Keratinocyte (primary cell): Measurements from ENCODE around the gene MRGPRF. TPM values are rescaled to one million over a fixed set of nuclear protein-coding genes. Genes with fewer than 3 reads are reported as not detected.

ENCODE experiments used
- DNase-seq: peaks from one replicate; pipeline ENCODE4 v3.0.0-alpha.2; 2011; ENCODE audit warnings: low read depth, missing footprints, low spot score
- FAIRE-seq: peaks from 2 replicates; lab custom pipeline; 2011; peaks lifted over from hg19 to GRCh38; lab: Jason Lieb, UNC
- H2AFZ ChIP-seq: 2 replicates; pipeline ENCODE4 v1.6.0; 2012; ENCODE audit warnings: low read length, control low read depth, inconsistent platforms; ENCODE audit not compliant: control insufficient read depth
- H3K27ac ChIP-seq: 2 replicates; pipeline ENCODE4 v1.5.1; 2011; ENCODE audit warnings: low read length; ENCODE audit not compliant: control insufficient read depth, insufficient read depth
- H3K27me3 ChIP-seq: 3 replicates; pipeline ENCODE4 v1.6.0; 2011; ENCODE audit warnings: low read length; ENCODE audit not compliant: control insufficient read depth, insufficient read depth; ENCODE audit errors: extremely low read depth
- H3K36me3 ChIP-seq, 2 experiments: 2 replicates in 1 of 2; 3 replicates in 1 of 2; pipeline ENCODE4 v1.5.1; 2011; ENCODE audit warnings: low read length in 2 of 2, mild to moderate bottlenecking in 1 of 2; ENCODE audit not compliant: control insufficient read depth in 2 of 2, insufficient read depth in 2 of 2; ENCODE audit errors: extremely low read depth in 1 of 2
- H3K4me1 ChIP-seq: 3 replicates; pipeline ENCODE4 v1.5.1; 2011; ENCODE audit warnings: low read length; ENCODE audit not compliant: control insufficient read depth, insufficient read depth; ENCODE audit errors: extremely low read depth
- H3K4me2 ChIP-seq: 3 replicates; pipeline ENCODE4 v1.6.0; 2011; ENCODE audit warnings: low read depth, low read length; ENCODE audit not compliant: control insufficient read depth, insufficient read depth; ENCODE audit errors: extremely low read depth
- H3K4me3 ChIP-seq, 3 experiments: fragments of 200-600 bp in 1 of 3; sonication (generic) in 1 of 3; 2 replicates in 2 of 3; 3 replicates in 1 of 3; pipeline ENCODE4 v1.5.1; 2011 to 2016; ENCODE audit warnings: low read length in 3 of 3, mild to moderate bottlenecking in 3 of 3, control low read depth in 2 of 3, inconsistent platforms in 1 of 3, low read depth in 1 of 3, mixed read lengths in 1 of 3, mixed run types in 1 of 3, moderate library complexity in 1 of 3; ENCODE audit not compliant: control insufficient read depth in 2 of 3, insufficient read depth in 2 of 3; ENCODE audit errors: extremely low read depth in 1 of 3
- H3K79me2 ChIP-seq: 2 replicates; pipeline ENCODE4 v1.6.0; 2012; ENCODE audit warnings: low read length; ENCODE audit not compliant: control insufficient read depth, insufficient read depth
- H3K9ac ChIP-seq: 3 replicates; pipeline ENCODE4 v1.6.0; 2011; ENCODE audit warnings: low read length; ENCODE audit not compliant: control insufficient read depth, insufficient read depth; ENCODE audit errors: extremely low read depth
- H3K9me1 ChIP-seq: 3 replicates; pipeline ENCODE4 v1.6.0; 2011; ENCODE audit warnings: low read length; ENCODE audit not compliant: control insufficient read depth, insufficient read depth; ENCODE audit errors: extremely low read depth
- H3K9me3 ChIP-seq: 2 replicates; pipeline ENCODE4 v1.5.1; 2012; ENCODE audit warnings: low read depth, low read length; ENCODE audit not compliant: control insufficient read depth
- H4K20me1 ChIP-seq: 3 replicates; pipeline ENCODE4 v1.6.0; 2011; ENCODE audit warnings: low read length; ENCODE audit not compliant: control insufficient read depth, insufficient read depth; ENCODE audit errors: extremely low read depth
- CTCF ChIP-seq, 3 experiments: IDR thresholded peaks in 1 of 3; conservative IDR thresholded peaks in 1 of 3; optimal IDR thresholded peaks in 1 of 3; 2 replicates in 2 of 3; 3 replicates in 1 of 3; pipeline versions ENCODE3 to v1.5.1; 2011; ENCODE audit warnings: low read length in 3 of 3, mild to moderate bottlenecking in 3 of 3, moderate library complexity in 2 of 3, control low read depth in 1 of 3, inconsistent platforms in 1 of 3; ENCODE audit not compliant: insufficient read depth in 2 of 3; ENCODE audit errors: extremely low read depth in 1 of 3
- EZH2 ChIP-seq: IDR thresholded peaks from one replicate; pipeline ENCODE4 v1.6.1; 2012; ENCODE audit warnings: inconsistent platforms, mild to moderate bottlenecking, low read length, moderate library complexity
- dilution Hi-C: fragments of 300-500 bp; cut with MboI; formaldehyde crosslinking; loops from one replicate; pipeline ENCODE4 v1.7.0; 2020; ENCODE audit warnings: low sequenced_read_pairs; ENCODE audit not compliant: extremely low pct_ligation_motif_present
- polyA plus RNA-seq, 5 experiments: library from polyadenylated mRNA; depleted of rRNA in 3 of 5; stranded (reverse) in 3 of 5; stranded (forward) in 1 of 5; unstranded in 1 of 5; fragments of >200 nt; gene quantifications; 1 replicate in 1 of 5; 2 replicates in 3 of 5; 3 replicates in 1 of 5; pipeline versions ENCODE4 v1.2.1 to v1.2.3, GENCODE V29; 2011 to 2012; ENCODE audit warnings: missing spikeins in 2 of 5, low read depth in 1 of 5, low replicate concordance in 1 of 5

The MRGPRF gene
- polyA plus RNA-seq, 1 donor (not counting 4 experiments of a cell fraction or from before 2014, with no cell fraction given), result not detected

- Histone ChIP-seq H3K9ac (no peak overlapping the region), H3K4me2 (no peak overlapping the region), H3K4me3 (no peak overlapping the region), H3K36me3 (no peaks in the 10 kb centered on the region), H3K9me1 (no peaks in the 10 kb centered on the region), H3K27me3 (peaks cover under 1% of the 10 kb centered on the region), H3K27ac (no peak overlapping the region), H3K79me2 (no peaks in the 10 kb centered on the region), H4K20me1 (no peaks in the 10 kb centered on the region), H3K9me3 (no peaks in the 10 kb centered on the region), H3K4me1 (no peaks in the 10 kb centered on the region), H2AFZ (no peak overlapping the region)
- no peak for TF ChIP-seq CTCF (optimal IDR thresholded peaks at IDR 0.05 in 1 of 3, IDR thresholded peaks at IDR 0.05 in 1 of 3, conservative IDR thresholded peaks at IDR 0.05 in 1 of 3; ENCODE audit: extremely low read depth in 1 of 3, insufficient read depth in 2 of 3, low read length in 3 of 3)
- TF ChIP-seq EZH2, result no peak
- DNase-seq, result no peak
- dilution Hi-C loops, result no loop called here
- FAIRE-seq, result no peak
These were observed 11.5 kb upstream of the MRGPRF start for GRCh38 chr11:69024509-69024908.

- Histone ChIP-seq H2AFZ (no peak overlapping the region), H3K4me1 (no peaks in the 10 kb centered on the region), H3K4me3 (no peak overlapping the region), H4K20me1 (no peaks in the 10 kb centered on the region), H3K4me2 (no peak overlapping the region), H3K9me3 (no peaks in the 10 kb centered on the region), H3K79me2 (no peaks in the 10 kb centered on the region), H3K36me3 (no peaks in the 10 kb centered on the region), H3K9me1 (no peaks in the 10 kb centered on the region), H3K27ac (no peak overlapping the region), H3K9ac (no peak overlapping the region), H3K27me3 (peaks cover 8% of the 10 kb centered on the region)
- DNase-seq (no peak), FAIRE-seq (no peak)
- dilution Hi-C loops, result no loop called here
- TF ChIP-seq EZH2 (no peak), CTCF (optimal IDR thresholded peaks at IDR 0.05 in 1 of 3, IDR thresholded peaks at IDR 0.05 in 1 of 3, conservative IDR thresholded peaks at IDR 0.05 in 1 of 3; ENCODE audit: extremely low read depth in 1 of 3, insufficient read depth in 2 of 3, low read length in 3 of 3) (no peak)
These were observed 9.2 kb upstream of the MRGPRF start for GRCh38 chr11:69022260-69022659.
